Measurements from ENCODE around the gene ATRN.
"Not testable (repeated sequence)": the region's sequence is repeated elsewhere in the genome, so short reads cannot be mapped to it uniquely, and the experiment has no call there.

GRCh38 chr20:3537733-3538132 lies 66.9 kb downstream of the ATRN start:
- not testable (repeated sequence) for TF ChIP-seq CTCF (IDR thresholded peaks at IDR 0.05; ENCODE audit: low read length); EZH2 (IDR thresholded peaks at IDR 0.05; ENCODE audit: borderline replicate concordance, low read length)

Data from OCI-LY1 (cell line).